DND-41 (cell line): Measurements from ENCODE around the gene AQP2.

Experiments
- EZH2 ChIP-seq: IDR thresholded peaks from 3 replicates; pipeline ENCODE4 v1.6.1; 2012; ENCODE audit warnings: borderline replicate concordance, low read depth, mild to moderate bottlenecking, moderate library complexity, low read length, inconsistent platforms; ENCODE audit not compliant: severe bottlenecking
- TF ChIP-seq, protein P1 (sequence below): IDR thresholded peaks from 2 replicates; pipeline ENCODE4 v1.5.1; 2012; ENCODE audit warnings: borderline replicate concordance, low read length, moderate library complexity, mild to moderate bottlenecking; ENCODE audit not compliant: poor library complexity, severe bottlenecking; ENCODE audit errors: extremely low read depth

DNA sequence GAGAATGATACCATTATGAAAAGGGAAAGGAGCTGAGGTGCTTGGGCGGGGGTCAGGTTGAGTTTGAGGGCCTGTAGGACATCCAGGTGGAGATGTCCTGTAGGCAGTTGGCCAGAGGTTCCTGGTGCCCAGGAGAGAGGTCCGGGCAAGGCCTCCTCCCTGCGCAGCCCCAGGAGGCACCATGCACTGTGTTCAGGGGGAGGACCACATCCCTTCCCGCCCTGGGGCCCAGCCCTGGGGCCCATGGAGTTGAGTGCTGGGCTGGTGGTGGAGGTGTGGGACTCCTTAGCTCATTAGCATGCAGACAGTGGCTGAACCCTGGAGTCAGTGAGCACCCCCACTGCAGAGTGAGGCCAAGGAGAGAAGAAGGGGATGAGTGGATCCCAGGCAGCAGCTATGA lies 41.2 kb upstream of the AQP2 start:
- TF ChIP-seq, protein P1, sequence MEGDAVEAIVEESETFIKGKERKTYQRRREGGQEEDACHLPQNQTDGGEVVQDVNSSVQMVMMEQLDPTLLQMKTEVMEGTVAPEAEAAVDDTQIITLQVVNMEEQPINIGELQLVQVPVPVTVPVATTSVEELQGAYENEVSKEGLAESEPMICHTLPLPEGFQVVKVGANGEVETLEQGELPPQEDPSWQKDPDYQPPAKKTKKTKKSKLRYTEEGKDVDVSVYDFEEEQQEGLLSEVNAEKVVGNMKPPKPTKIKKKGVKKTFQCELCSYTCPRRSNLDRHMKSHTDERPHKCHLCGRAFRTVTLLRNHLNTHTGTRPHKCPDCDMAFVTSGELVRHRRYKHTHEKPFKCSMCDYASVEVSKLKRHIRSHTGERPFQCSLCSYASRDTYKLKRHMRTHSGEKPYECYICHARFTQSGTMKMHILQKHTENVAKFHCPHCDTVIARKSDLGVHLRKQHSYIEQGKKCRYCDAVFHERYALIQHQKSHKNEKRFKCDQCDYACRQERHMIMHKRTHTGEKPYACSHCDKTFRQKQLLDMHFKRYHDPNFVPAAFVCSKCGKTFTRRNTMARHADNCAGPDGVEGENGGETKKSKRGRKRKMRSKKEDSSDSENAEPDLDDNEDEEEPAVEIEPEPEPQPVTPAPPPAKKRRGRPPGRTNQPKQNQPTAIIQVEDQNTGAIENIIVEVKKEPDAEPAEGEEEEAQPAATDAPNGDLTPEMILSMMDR = no peak
- no peak for TF ChIP-seq EZH2
